Stimulated activated CD8-positive, alpha-beta memory T cell treated with anti-CD3 and anti-CD28 coated beads, Interleukin-2, amount 100 ng/mL, for 1 hour (primary cell): ENCODE results near the gene MUC5AC.
"Not testable (repeated sequence)": the region's sequence is repeated elsewhere in the genome, so short reads cannot be mapped to it uniquely, and the experiment has no call there.

Experiments
- DNase-seq, 2 donors: peaks; one replicate each; pipeline ENCODE4 v3.0.0-alpha.2; 2020; ENCODE audit warnings: low read depth in 2 of 2

The MUC5AC gene

DNA sequence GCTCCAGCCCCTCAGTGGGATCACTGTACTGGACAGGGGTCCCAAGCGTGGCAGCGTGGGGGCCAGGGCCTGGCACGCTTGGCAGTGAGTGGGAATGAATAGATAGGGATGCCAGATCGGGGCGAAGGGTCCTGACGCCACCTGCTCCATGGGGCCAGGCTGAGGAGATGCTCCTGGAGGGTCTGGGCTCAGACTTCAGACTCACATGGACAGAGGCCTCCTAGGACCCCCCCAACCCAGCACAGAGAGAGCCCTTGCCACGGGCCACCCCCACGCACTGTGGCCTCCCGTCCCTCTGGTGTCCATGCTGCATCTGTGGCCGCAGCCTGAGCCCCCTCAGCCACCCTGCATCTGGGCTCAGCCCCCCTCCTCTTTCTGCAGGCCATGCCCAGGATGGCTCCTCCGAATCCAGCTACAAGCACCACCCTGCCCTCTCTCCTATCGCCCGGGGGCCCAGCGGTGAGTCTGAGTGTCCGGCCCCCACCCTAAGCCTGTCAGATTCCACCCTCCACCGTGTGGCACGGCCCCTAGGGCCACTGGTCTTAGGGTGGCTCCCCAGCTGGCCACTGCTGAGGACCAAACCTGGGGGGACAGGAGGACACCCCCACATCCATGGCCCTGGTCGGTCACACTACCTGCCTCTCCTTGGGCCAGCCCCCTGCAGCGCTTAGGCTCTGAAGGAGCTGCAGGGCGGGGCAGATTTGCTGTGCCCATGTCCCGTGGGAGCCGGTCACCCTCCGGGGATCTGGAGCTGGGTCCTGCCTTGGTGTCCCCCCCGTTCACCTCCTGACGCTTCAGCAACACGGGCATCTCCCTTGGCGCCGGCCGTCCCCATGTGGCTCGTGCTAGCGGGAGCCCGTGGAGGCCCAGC is 2.7 kb downstream of the MUC5AC start:
- DNase-seq: no peak

- DNase-seq: no peak
Measured at GRCh38 chr11:1161410-1162137, 3.8 kb downstream of the MUC5AC start.

GRCh38 chr11:1162138-1162475 is 4.4 kb downstream of the MUC5AC start:
- DNase-seq: no peak

DNA sequence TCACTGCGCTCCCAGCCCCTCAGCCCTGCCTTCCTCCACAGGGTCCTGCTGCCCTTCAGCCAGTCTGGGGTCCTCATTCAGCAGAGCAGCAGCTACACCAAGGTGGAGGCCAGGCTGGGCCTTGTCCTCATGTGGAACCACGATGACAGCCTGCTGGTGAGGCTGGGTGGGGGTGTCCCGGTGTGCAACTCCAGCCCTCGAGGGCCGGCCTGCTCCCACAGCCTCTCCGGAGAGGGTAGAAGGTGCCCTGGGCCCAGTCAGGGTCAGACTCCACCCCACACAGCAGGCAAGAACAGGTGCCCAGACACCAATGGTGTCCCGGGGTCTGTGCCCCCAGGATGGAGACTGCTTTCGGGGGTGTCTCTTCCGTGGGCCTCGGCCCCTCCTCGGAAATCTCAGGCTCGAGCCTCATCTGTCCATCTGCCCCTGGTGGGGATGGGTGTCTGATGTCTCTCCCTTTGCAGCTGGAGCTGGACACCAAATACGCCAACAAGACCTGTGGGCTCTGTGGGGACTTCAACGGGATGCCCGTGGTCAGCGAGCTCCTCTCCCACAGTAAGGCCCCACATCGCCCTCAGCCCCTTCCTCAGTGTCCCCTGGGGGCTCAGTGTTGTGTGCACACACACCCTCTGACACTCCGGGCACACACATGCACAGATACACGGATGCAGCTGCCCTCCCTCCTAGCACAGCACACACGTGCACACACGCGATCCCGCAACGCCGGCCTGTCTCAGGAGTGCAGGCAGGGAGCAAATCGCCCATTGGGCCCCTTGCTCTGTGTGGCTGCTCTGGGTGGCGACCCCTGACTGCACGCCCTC is 4.9 kb downstream of the MUC5AC start:
- no peak for DNase-seq

- no peak for DNase-seq
Measured at GRCh38 chr11:1163321-1163910, 5.7 kb downstream of the MUC5AC start.

- no peak for DNase-seq
Measured at GRCh38 chr11:1163911-1164735, 6.4 kb downstream of the MUC5AC start.

- not testable (repeated sequence) for DNase-seq
Measured at GRCh38 chr11:1164779-1165255, 7.1 kb downstream of the MUC5AC start.

DNA sequence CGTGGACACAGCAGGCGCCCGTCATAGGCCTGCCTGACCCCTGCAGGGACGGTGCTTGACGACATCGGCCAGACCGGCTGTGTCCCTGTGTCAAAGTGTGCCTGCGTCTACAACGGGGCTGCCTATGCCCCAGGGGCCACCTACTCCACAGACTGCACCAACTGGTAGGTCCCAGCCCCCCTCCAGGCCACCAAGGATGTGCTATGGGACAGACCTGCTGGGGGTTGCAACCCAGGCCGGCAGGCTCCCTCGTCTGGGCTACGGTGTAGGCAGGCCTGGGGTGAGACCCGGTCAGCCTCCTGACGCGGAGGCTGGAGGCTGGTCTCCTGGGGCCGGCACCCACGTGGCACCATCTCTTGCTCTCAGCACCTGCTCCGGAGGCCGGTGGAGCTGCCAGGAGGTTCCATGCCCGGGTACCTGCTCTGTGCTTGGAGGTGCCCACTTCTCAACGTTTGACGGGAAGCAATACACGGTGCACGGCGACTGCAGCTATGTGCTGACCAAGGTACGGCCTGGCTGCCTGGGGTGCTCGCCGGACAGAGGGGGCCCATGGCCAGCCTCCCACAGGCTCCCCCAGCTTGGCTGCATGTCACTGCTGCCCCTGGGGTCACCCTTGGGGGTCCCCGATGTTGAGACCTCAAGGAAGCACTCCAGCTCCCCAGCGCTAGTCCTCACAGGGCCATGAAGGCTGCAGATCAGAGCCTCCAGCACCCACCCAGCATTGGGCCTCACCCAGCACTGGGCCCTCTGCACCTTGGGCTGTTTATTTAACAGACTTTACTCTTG is 7.7 kb downstream of the MUC5AC start:
- DNase-seq: no peak

DNA sequence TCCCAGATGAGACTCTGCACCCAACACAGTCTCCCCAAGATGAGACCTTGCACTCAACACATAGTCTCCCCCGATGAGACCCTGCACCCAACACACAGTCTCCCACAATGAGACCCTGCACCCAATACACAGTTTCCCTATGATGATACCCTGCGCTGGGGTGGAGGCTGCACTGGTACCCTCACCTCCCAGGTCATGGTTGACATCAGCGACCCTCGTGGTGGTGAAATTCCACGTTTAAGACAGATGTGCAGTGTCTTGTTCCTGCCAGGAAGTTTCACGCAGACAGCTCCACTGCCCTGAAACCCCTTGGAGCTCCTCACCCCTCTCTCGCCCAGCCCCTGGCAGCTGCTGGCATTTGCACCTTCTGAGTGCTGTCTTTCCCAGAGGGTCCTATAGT is 9.5 kb downstream of the MUC5AC start:
- DNase-seq: no peak

GRCh38 chr11:1167751-1168231 is 10.0 kb downstream of the MUC5AC start:
- no peak for DNase-seq

DNA sequence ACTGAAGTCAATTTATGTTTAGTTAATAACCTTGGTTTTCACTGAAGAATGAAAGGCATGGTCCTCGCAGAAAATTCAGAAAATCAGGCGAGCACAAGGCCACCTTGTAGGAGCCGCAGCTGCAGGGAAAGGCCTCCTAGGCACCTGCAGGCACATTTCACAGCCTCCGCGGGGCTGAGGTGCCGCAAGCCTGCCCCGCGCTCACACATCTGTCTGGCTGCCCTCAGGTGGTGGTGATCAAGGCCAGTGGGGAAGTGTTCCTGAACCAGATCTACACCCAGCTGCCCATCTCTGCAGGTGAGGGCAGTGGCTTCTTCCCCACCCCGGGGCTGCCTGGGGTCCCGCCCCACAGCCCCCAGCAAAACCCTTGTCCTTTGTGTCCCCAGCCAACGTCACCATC is 10.5 kb downstream of the MUC5AC start:
- DNase-seq: no peak

GRCh38 chr11:1168721-1169161 is 11.0 kb downstream of the MUC5AC start:
- no peak for DNase-seq

DNA sequence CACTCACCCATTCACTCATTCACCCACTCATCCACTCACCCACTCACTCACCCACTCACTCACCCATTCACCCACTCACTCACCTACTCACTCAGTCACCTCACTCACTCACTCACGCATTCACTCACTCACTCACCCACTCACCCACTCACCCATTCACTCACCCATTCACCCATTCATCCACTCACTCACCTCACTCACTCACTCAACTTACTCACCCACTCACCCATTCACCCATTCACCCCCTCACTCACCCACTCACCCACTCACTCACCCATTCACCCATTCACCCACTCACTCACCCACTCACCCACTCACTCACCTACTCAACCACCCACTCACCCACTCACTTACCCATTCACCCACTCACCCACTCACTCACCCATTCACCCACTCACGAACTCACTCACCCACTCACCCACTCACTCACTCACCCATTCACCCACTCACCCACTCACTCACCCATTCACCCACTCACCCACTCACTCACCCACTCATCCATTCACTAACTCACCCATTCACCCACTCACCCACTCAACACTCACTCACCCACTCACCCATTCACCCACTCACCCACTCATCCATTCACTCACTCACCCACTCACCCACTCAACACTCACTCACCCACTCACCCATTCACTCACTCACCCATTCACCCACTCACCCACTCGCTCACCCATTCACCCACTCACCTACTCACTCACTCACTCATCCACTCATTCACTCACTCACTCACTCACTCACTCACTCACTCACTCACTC is 13.7 kb downstream of the MUC5AC start:
- DNase-seq: no peak

DNA sequence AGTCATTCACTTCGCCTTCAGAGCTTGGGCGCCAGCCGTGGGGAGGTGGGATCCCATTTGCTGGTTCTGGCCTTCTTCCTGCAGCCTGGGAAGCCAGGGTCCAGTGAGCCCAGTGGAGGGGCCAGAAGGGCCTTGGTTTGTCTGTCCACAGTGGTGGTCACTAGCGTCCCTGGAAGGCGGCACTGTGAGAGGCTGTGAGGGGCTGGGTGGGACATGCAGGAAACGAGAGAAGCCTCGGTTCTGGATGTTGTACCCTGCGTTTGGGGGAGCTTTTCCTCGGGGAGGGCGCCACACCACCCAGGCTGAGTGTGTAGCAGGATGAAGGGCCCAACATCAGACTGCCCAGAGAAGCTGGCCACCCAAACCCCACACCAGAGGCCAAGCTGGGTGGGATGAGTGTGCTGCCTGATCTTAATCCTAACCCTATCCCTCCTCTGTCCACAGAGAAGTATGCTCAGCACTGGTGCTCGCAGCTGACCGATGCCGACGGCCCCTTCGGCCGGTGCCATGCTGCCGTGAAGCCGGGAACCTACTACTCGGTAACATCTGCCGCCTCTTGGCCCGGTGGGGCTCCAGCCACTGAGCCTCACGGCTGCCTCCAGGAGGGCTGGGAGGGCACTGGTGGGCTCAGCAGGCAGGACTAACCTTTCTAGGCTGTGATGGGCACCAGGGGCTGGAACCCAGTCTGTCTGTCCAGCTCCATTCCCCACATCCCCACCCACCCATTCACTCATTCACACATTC is 14.4 kb downstream of the MUC5AC start:
- DNase-seq: no peak

DNA sequence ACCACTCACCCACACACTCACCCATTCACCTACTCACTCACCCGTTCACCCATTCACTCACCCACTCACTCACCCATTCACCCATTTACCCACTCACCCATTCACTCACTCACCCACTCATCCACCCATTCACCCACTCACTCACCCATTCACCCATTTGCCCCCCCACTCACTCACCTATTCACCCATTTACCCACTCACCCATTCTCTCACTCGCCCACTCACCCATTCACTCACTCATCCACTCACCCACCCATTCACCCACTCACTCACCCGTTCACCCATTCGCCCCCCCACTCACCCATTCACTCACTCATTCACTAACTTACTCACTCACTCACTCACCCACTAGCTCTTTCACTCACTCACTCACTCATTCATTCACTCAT is 15.0 kb downstream of the MUC5AC start:
- no peak for DNase-seq

DNA sequence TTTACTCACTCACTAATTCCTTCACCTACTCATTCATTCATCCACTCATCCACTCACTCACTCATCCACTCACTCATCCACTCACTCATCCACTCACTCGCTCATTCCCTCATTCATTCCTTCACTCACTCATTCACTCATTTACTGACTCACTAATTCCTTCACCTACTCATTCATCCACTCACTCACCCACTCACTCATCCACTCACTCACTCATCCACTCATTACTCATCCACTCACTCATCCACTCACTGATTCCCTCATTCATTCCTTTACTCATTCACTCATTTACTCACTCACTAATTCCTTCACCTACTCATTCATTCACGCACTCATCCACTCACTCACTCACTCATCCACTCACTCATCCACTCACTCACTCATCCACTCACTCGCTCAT is 15.6 kb downstream of the MUC5AC start:
- DNase-seq: not testable (repeated sequence)

DNA sequence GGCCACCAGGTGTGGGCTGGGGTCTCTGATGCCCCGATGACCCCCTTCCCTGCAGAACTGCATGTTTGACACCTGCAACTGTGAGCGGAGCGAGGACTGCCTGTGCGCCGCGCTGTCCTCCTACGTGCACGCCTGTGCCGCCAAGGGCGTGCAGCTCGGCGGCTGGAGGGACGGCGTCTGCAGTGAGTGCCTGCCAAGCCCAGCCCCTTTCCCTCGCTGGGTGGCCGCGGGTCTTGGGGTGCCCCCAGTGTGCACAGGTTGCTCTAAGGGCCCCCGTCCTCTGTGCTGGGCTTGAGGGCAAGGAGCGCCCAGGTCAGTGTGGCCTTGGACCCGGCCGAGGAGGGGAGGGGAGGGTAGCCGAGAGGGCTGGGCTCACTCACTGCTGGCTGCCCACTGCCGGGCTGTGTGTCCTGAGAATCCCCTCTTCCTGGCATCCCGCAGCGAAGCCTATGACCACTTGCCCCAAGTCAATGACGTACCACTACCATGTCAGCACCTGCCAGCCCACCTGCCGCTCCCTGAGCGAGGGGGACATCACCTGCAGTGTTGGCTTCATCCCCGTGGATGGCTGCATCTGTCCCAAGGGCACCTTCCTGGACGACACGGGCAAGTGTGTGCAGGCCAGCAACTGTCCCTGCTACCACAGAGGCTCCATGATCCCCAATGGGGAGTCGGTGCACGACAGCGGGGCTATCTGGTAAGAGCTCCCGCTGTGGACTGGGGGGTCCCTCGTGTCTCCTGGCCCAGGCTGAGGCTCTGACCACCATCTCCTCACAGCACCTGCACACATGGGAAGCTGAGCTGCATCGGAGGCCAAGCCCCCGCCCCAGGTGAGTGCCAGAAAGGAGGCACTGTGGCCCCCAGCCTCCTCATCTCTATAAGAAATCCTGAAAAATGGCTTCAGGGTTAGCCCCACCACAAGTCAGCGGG is 17.0 kb downstream of the MUC5AC start:
- no peak for DNase-seq
